ENCODE results near the gene TMEM238L.

GRCh38 chr17:10845388-10845751 lies 41.5 kb upstream of the TMEM238L start:
- TF ChIP-seq CTCF (IDR thresholded peaks at IDR 0.05; ENCODE audit: low read length) (no peak), EZH2 (IDR thresholded peaks at IDR 0.05; ENCODE audit: borderline replicate concordance, low read length) (no peak)
